T-cell (primary cell): ENCODE data around the gene OR51V1. TPM values are rescaled to one million over a fixed set of nuclear protein-coding genes. Genes with fewer than 3 reads are reported as not detected.
"Not testable (repeated sequence)": the region's sequence is repeated elsewhere in the genome, so short reads cannot be mapped to it uniquely, and the experiment has no call there.

Source experiments
- ATAC-seq, 4 experiments: fragments of 200-7000 bp in 3 of 4; fragments of 150-1000 bp in 1 of 4; cut with Tn5 transposase; replicated peaks in 1 of 4; 1 replicate in 3 of 4; 2 replicates in 1 of 4; pipeline ENCODE4 v1.10.0; 2021; ENCODE audit warnings: moderate library complexity in 3 of 4, mild to moderate bottlenecking in 2 of 4, moderate number of reproducible peaks in 1 of 4
- CTCF ChIA-PET, 2 donors: fragments of 300-600 bp; sonication (Branson Sonifier 250); formaldehyde crosslinking; loops; one replicate each; lab custom pipeline; 2022; ENCODE audit warnings: antibody characterized with exemption in 2 of 2; lab: Charles Lee
- POLR2A ChIA-PET, 2 donors: fragments of 300-600 bp; sonication (Branson Sonifier 250); formaldehyde crosslinking; loops; one replicate each; lab custom pipeline; 2022; ENCODE audit warnings: antibody characterized with exemption in 2 of 2; lab: Charles Lee
- DNase-seq, 35 experiments: peaks; one replicate each; pipeline versions ENCODE4 v3.0.0 to v3.0.0-alpha.2; 2013 to 2023
- H3K27ac ChIP-seq: one replicate; pipeline ENCODE4 v1.5.1; 2013; ENCODE audit warnings: low read length
- H3K27me3 ChIP-seq, 2 experiments: replicated peaks in 1 of 2; 1 replicate in 1 of 2; 2 replicates in 1 of 2; pipeline versions ENCODE4 v1.6.1 to v1.7.0; 2013; ENCODE audit warnings: low read length in 1 of 2, mixed read lengths in 1 of 2; ENCODE audit not compliant: control insufficient read depth in 2 of 2, insufficient read depth in 2 of 2; ENCODE audit errors: extremely low read depth in 1 of 2
- H3K36me3 ChIP-seq, 2 donors: 1 replicate in 1 of 2; 2 replicates in 1 of 2; pipeline versions ENCODE4 v1.6.1 to v1.7.0; 2013; ENCODE audit warnings: low read length in 1 of 2; ENCODE audit not compliant: control insufficient read depth in 2 of 2, insufficient read depth in 1 of 2; ENCODE audit errors: extremely low read depth in 1 of 2
- H3K4me1 ChIP-seq, 2 experiments: 1 replicate in 1 of 2; 2 replicates in 1 of 2; pipeline versions ENCODE4 v1.6.1 to v1.7.0; 2013; ENCODE audit warnings: low read length in 2 of 2, mixed read lengths in 1 of 2; ENCODE audit not compliant: insufficient read depth in 2 of 2, control insufficient read depth in 1 of 2; ENCODE audit errors: extremely low read depth in 1 of 2
- H3K4me3 ChIP-seq, 2 donors: 1 replicate in 1 of 2; 2 replicates in 1 of 2; pipeline versions ENCODE4 v1.5.1 to v1.7.0; 2013; ENCODE audit warnings: mild to moderate bottlenecking in 2 of 2, low read length in 1 of 2, moderate library complexity in 1 of 2; ENCODE audit not compliant: control insufficient read depth in 1 of 2; ENCODE audit errors: extremely low read depth in 1 of 2
- H3K9me3 ChIP-seq: 2 replicates; pipeline ENCODE4 v1.7.0; 2013
- H3K27ac Mint-ChIP-seq, 2 donors: one replicate each; pipeline ENCODE4 v1.8.0; 2020 to 2021; ENCODE audit warnings: mild to moderate bottlenecking in 2 of 2, mixed read lengths in 2 of 2
- H3K27me3 Mint-ChIP-seq, 2 donors: one replicate each; pipeline ENCODE4 v1.8.0; 2021 to 2022; ENCODE audit warnings: mixed read lengths in 2 of 2
- H3K36me3 Mint-ChIP-seq: one replicate; pipeline ENCODE4 v1.8.0; 2021; ENCODE audit warnings: mixed read lengths
- H3K4me1 Mint-ChIP-seq, 3 donors: one replicate each; pipeline ENCODE4 v1.8.0; 2020 to 2022; ENCODE audit warnings: mixed read lengths in 3 of 3, mild to moderate bottlenecking in 1 of 3
- H3K4me3 Mint-ChIP-seq, 3 donors: one replicate each; pipeline ENCODE4 v1.8.0; 2020 to 2022; ENCODE audit warnings: mild to moderate bottlenecking in 3 of 3, mixed read lengths in 3 of 3, moderate library complexity in 3 of 3
- H3K9me3 Mint-ChIP-seq, 3 donors: one replicate each; pipeline ENCODE4 v1.8.0; 2020 to 2022; ENCODE audit warnings: mixed read lengths in 3 of 3
- WGBS: methylation state at CpG from one replicate; pipeline ENCODE4 v1.1.5; 2013; ENCODE audit warnings: missing lambda C conversion rate; ENCODE audit not compliant: insufficient coverage; 5-methylcytosine and 5-hydroxymethylcytosine counted together
- total RNA-seq, 35 experiments: library from RNA in 6 of 35; stranded (reverse) in 6 of 35; fragments of 120-200 nt in 1 of 35; gene quantifications; one replicate each; pipeline versions ENCODE4 v1.2.1 to v1.2.4 and lab custom pipeline; 2013 to 2026

Gene OR51V1
- total RNA-seq, 5 donors from 2014 or later (not counting 1 experiment from before 2014, with no cell fraction given) = not detected

DNA sequence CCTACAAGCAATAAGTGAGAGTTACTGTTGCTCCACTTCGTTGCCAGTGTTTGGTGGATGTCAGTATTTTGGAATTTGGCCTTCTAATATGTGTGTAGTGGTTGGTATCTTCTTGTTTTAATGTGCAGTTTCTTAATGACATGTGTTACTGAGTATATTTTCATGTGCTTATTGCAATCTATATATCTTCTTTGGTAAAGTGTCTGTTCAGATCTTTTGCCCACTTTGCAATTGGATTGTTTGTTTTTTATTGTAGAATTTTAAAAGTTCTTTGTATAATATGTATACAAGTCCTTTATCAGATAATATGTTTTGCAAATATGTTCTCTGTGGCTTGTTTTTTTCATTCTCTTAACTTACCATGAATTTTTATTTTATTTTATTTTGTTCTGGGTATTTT is 7.7 kb downstream of the OR51V1 start:
- Mint-ChIP-seq H3K4me1 (no peaks in the 10 kb centered on the region), H3K36me3 (no peaks in the 10 kb centered on the region), H3K4me3 (no peak overlapping the region), H3K27ac (no peak overlapping the region), H3K27me3 (no peaks in the 10 kb centered on the region), H3K9me3 (peaks cover 15 to 21% (median 17%) of the 10 kb centered on the region in 3 donors)
- CTCF ChIA-PET = no interaction called here
- no peak for ATAC-seq
- H3K4me3 ChIP-seq = no peak overlapping the region
- POLR2A ChIA-PET = no interaction called here
- H3K27me3 ChIP-seq = no peaks in the 10 kb centered on the region
- H3K9me3 ChIP-seq = no peaks in the 10 kb centered on the region
- WGBS = no CpG with 5 or more reads among the region's 1 CpG
- DNase-seq = no peak
- H3K27ac ChIP-seq = no peak overlapping the region
- H3K36me3 ChIP-seq = no peaks in the 10 kb centered on the region
- no peaks in the 10 kb centered on the region for H3K4me1 ChIP-seq

DNA sequence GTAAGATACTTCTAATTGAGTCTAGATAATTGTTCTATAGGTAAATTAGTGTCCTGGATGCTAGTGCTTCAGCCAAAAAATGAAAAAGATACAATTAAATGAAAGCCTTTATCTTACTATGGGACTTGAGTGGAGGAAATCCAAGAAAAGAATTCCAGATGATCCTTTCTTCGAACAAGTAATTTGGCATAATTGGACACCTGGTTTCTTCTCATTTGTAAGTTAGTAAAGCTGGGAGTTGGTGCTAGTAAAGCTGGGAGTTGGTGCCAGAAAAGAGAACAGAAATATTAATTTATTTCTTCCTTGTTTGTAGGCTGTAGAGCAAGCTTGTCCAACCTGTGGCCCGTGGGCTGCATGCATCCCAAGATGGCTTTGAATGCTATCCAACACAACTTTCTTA is 12.3 kb downstream of the OR51V1 start:
- Mint-ChIP-seq H3K4me1 (no peaks in the 10 kb centered on the region), H3K27ac (no peak overlapping the region), H3K9me3 (peaks cover 15 to 17% (median 16%) of the 10 kb centered on the region in 3 donors), H3K4me3 (no peak overlapping the region), H3K27me3 (no peaks in the 10 kb centered on the region), H3K36me3 (no peaks in the 10 kb centered on the region)
- Histone ChIP-seq H3K27me3 (no peaks in the 10 kb centered on the region), H3K4me1 (no peaks in the 10 kb centered on the region), H3K9me3 (no peaks in the 10 kb centered on the region), H3K27ac (no peak overlapping the region), H3K36me3 (no peaks in the 10 kb centered on the region), H3K4me3 (no peak overlapping the region)
- DNase-seq (no peak), ATAC-seq (no peak)
- WGBS = 100% methylated on average over 1 of the region's 2 CpGs
- ChIA-PET POLR2A (no interaction called here), CTCF (no interaction called here)

DNA sequence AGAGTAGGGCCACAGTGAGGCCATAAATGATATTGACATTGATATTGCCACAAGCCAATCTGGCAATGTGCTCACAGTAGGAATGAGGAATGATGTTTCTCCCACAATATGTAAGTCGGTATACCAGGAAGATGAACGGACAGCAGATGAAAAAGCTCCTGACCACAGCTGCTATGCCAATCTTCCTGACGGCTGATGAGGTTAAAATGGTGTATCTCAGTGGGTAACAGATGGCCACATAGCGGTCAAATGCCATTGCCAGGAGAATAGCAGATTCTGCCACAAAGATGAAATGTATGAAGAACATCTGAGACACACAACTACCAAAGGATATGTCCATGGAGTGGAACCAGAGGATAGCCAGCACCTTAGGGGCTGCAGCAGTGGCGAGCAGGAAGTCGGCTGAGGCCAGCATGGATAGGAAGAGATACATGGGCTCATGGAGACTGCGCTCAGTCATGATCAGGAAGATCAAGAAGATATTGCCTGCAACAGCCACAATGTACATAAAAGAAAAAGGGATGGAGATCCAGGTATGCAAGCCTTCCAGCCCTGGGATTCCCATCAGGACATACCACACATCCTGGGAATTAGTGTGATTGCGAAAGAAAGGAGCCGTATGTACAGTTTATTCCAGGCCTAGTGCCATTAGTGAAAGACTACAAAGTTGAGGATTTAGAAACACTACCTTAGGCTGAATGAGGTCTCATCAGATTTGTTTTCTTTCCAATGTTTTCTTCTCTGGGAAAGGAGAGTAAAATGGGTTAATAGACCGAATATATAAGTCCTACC is 22.2 kb downstream of the OR51V1 start:
- Histone ChIP-seq H3K27me3 (no peaks in the 10 kb centered on the region), H3K4me3 (no peak overlapping the region), H3K36me3 (no peaks in the 10 kb centered on the region), H3K4me1 (no peaks in the 10 kb centered on the region), H3K27ac (no peak overlapping the region), H3K9me3 (no peaks in the 10 kb centered on the region)
- no peak overlapping the region for H3K4me3 Mint-ChIP-seq
- CTCF ChIA-PET = no interaction called here
- ATAC-seq = no peak
- H3K27me3 Mint-ChIP-seq = peaks cover 0 to 4% of the 10 kb centered on the region in 2 donors
- no peak overlapping the region for H3K27ac Mint-ChIP-seq
- H3K4me1 Mint-ChIP-seq = no peaks in the 10 kb centered on the region
- no CpG with 5 or more reads among the region's 10 CpGs for WGBS
- H3K36me3 Mint-ChIP-seq = no peaks in the 10 kb centered on the region
- POLR2A ChIA-PET = no interaction called here
- DNase-seq = no peak
- H3K9me3 Mint-ChIP-seq = peaks cover 0 to 4% (median 2%) of the 10 kb centered on the region in 3 donors

DNA sequence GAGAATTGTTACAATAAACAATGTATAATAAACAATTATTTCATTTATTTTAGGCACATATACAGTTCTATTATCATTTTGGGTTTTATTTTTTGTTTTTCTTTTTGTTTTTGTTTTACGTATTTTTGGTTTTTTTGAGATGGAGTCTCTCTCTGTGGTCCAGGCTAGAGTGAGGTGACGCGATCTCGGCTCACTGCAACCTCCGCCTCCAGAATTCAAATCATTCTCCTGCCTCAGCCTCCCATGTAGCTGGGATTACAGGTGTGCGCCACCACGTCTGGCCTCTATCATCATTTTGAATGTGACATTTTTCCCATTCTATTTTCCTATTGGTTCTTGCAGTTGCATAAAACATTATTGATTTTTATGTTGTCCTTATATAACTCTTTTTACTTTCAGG is 25.5 kb downstream of the OR51V1 start:
- Mint-ChIP-seq H3K27ac (no peak overlapping the region), H3K36me3 (no peaks in the 10 kb centered on the region), H3K4me3 (no peak overlapping the region), H3K4me1 (no peaks in the 10 kb centered on the region), H3K9me3 (peaks cover 0 to 4% (median 2%) of the 10 kb centered on the region in 3 donors), H3K27me3 (peaks cover 0 to 10% of the 10 kb centered on the region in 2 donors)
- no peak overlapping the region for H3K27ac ChIP-seq
- no CpG with 5 or more reads among the region's 7 CpGs for WGBS
- POLR2A ChIA-PET = interaction anchor here in 1 of 2 donors (0.7 kb wide), 1 partner anchor 12 kb away, joined by 8 read pairs; no protein-coding TSS in a partner anchor
- H3K4me3 ChIP-seq = no peak overlapping the region
- CTCF ChIA-PET = no interaction called here
- H3K9me3 ChIP-seq = no peaks in the 10 kb centered on the region
- DNase-seq (no peak), ATAC-seq (no peak)
- H3K4me1 ChIP-seq = no peaks in the 10 kb centered on the region
- no peaks in the 10 kb centered on the region for H3K36me3 ChIP-seq
- no peaks in the 10 kb centered on the region for H3K27me3 ChIP-seq

DNA sequence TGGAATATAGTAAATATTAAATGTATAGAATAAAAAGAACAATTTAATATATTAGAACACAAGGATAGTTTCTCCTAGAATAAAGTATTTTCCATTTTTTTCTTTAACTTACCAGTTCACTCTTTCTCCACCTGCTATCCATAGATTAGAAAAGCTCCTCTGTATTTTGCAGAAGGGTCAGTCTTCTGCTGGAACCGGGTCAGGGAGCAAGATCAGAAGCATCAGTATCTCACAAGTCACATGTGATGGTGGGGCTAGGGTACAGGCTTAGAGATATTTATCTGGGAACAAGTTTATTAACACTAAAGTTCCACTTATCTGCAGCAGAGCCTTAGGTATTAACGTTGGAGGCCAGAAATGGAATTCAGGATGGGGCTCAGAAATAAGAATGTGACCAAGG is 28.6 kb downstream of the OR51V1 start:
- no peaks in the 10 kb centered on the region for H3K27me3 ChIP-seq
- no peaks in the 10 kb centered on the region for H3K4me1 ChIP-seq
- H3K36me3 ChIP-seq = no peaks in the 10 kb centered on the region
- CTCF ChIA-PET = no interaction called here
- peaks cover 0 to 2% (median 0%) of the 10 kb centered on the region in 3 donors for H3K9me3 Mint-ChIP-seq
- no peak overlapping the region for H3K27ac Mint-ChIP-seq
- H3K27ac ChIP-seq = no peak overlapping the region
- POLR2A ChIA-PET = no interaction called here
- no peak overlapping the region for H3K4me3 Mint-ChIP-seq
- no peaks in the 10 kb centered on the region for H3K9me3 ChIP-seq
- WGBS = no CpG with 5 or more reads among the region's 2 CpGs
- H3K4me3 ChIP-seq = no peak overlapping the region
- peaks cover 0 to 6% of the 10 kb centered on the region in 2 donors for H3K27me3 Mint-ChIP-seq
- ATAC-seq (no peak), DNase-seq (no peak)
- H3K36me3 Mint-ChIP-seq = no peaks in the 10 kb centered on the region
- no peaks in the 10 kb centered on the region for H3K4me1 Mint-ChIP-seq

DNA sequence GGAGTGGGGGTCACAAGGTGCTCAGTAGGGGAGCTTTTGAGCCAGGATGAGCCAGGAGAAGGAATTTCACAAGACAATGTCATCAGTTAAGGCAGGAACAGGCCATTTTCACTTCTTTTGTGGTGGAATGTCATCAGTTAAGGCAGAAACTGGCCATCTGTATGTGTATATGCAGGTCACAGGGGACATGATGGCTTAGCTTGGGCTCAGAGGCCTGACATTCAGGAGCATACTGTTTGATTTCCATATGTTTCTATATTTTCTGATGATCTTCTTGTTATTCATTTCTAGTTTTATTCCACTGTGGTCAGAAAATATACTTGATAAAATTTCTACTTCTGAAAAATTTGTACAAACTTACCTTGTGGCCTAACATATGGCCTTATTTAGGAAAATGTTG is 34.6 kb downstream of the OR51V1 start:
- peaks cover 9 to 16% of the 10 kb centered on the region in 2 donors for H3K27me3 Mint-ChIP-seq
- H3K27ac ChIP-seq, H3K4me3 ChIP-seq, H3K27ac Mint-ChIP-seq, H3K9me3 ChIP-seq, POLR2A ChIA-PET, H3K36me3 ChIP-seq, ATAC-seq, DNase-seq, H3K4me3 Mint-ChIP-seq, H3K4me1 Mint-ChIP-seq, CTCF ChIA-PET, H3K4me1 ChIP-seq, H3K9me3 Mint-ChIP-seq, H3K27me3 ChIP-seq, H3K36me3 Mint-ChIP-seq: not testable (repeated sequence)
